Glutamatergic neuron (in vitro differentiated cells): Measurements from ENCODE around the gene OTUD7B. TPM values are rescaled to one million over a fixed set of nuclear protein-coding genes. Genes with fewer than 3 reads are reported as not detected.

Experiments used
- DNase-seq: peaks from one replicate; pipeline ENCODE4 v3.0.0; 2022
- H3K27ac Mint-ChIP-seq: one replicate; pipeline ENCODE4 v1.8.0; 2020; ENCODE audit warnings: mild to moderate bottlenecking, mixed read lengths, inconsistent platforms; ENCODE audit not compliant: unreplicated experiment
- H3K27me3 Mint-ChIP-seq: one replicate; pipeline ENCODE4 v1.8.0; 2020; ENCODE audit warnings: mild to moderate bottlenecking, moderate library complexity, mixed read lengths, inconsistent platforms; ENCODE audit not compliant: unreplicated experiment
- H3K36me3 Mint-ChIP-seq: one replicate; pipeline ENCODE4 v1.8.0; 2020; ENCODE audit warnings: mild to moderate bottlenecking, mixed read lengths, inconsistent platforms; ENCODE audit not compliant: unreplicated experiment
- H3K4me1 Mint-ChIP-seq: one replicate; pipeline ENCODE4 v1.8.0; 2020; ENCODE audit warnings: mild to moderate bottlenecking, low read depth, mixed read lengths, inconsistent platforms; ENCODE audit not compliant: unreplicated experiment
- H3K4me3 Mint-ChIP-seq: one replicate; pipeline ENCODE4 v1.8.0; 2020; ENCODE audit warnings: mild to moderate bottlenecking, mixed read lengths, inconsistent platforms; ENCODE audit not compliant: unreplicated experiment
- H3K9me3 Mint-ChIP-seq: one replicate; pipeline ENCODE4 v1.8.0; 2020; ENCODE audit warnings: mild to moderate bottlenecking, moderate library complexity, mixed read lengths, inconsistent platforms; ENCODE audit not compliant: unreplicated experiment
- total RNA-seq: library from RNA; stranded (reverse); fragmentation: NEBNext Ultra II Directional; extraction: Animal tissue kit (Norgen Biotek cat#: 25700); gene quantifications from one replicate; pipeline ENCODE4 v1.2.1, GENCODE V29; 2021; ENCODE audit not compliant: unreplicated experiment
- TF ChIP-seq, protein P1 (sequence below): fragments of 200-600 bp; sonication (generic); IDR thresholded peaks from one replicate; pipeline ENCODE4 v1.5.0; 2021; ENCODE audit not compliant: partially characterized antibody, unreplicated experiment

Gene OTUD7B
- total RNA-seq, 1 donor from 2014 or later = 15.4 TPM

DNA sequence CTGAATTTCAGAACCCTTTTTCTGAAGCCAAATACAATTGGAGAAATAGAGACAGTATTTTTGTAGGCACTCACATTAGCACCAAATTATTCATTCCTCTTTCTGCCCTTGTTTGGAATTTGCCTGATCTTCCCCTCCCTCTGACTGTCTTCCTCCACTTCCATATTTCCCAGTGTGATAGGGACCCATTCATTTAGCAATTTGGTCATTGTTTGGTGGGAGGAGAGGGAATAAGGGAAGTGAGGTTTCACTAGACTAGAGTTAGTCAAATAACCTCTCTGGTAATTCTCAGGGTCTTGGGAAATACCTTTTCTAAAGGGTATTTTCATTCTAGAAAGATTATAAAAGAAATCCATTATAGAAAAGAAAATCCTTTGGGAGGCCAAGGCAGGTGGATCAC, 42.9 kb downstream of the OTUD7B start:
- no peaks in the 10 kb centered on the region for H3K36me3 Mint-ChIP-seq
- H3K27ac Mint-ChIP-seq = no peak overlapping the region

DNA sequence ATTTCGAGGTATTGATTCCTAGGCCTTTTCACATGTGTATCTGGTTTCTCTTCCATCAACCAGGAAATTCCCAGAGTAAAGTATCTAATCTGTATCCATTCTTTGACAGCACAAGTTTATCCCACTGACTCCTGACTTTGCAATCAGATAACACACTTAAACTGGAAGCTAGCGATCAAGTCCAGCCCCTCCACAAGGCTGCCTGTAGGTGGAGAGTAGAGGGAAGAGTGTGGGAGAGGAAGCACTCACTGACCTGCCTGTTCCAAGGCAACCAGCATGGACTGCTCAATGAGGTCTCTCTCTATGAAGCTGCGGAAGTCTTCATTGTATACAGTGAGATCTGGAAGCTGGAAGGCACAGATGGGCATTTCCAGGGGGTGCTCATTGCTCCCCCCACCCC, 43.5 kb downstream of the OTUD7B start:
- TF ChIP-seq, protein P1, sequence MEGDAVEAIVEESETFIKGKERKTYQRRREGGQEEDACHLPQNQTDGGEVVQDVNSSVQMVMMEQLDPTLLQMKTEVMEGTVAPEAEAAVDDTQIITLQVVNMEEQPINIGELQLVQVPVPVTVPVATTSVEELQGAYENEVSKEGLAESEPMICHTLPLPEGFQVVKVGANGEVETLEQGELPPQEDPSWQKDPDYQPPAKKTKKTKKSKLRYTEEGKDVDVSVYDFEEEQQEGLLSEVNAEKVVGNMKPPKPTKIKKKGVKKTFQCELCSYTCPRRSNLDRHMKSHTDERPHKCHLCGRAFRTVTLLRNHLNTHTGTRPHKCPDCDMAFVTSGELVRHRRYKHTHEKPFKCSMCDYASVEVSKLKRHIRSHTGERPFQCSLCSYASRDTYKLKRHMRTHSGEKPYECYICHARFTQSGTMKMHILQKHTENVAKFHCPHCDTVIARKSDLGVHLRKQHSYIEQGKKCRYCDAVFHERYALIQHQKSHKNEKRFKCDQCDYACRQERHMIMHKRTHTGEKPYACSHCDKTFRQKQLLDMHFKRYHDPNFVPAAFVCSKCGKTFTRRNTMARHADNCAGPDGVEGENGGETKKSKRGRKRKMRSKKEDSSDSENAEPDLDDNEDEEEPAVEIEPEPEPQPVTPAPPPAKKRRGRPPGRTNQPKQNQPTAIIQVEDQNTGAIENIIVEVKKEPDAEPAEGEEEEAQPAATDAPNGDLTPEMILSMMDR = no peak
- H3K4me1 Mint-ChIP-seq = peaks cover 7% of the 10 kb centered on the region
- DNase-seq = no peak
- no peak overlapping the region for H3K27ac Mint-ChIP-seq
- H3K9me3 Mint-ChIP-seq = no peaks in the 10 kb centered on the region
- H3K4me3 Mint-ChIP-seq = no peak overlapping the region
- no peaks in the 10 kb centered on the region for H3K27me3 Mint-ChIP-seq
- H3K36me3 Mint-ChIP-seq = no peaks in the 10 kb centered on the region

More for the DNA sequence above, 42.9 kb downstream of the OTUD7B start:
- no peak overlapping the region for H3K4me3 Mint-ChIP-seq
- TF ChIP-seq, protein P1 = no peak
- H3K9me3 Mint-ChIP-seq = no peaks in the 10 kb centered on the region
- DNase-seq = no peak
- peaks cover 7% of the 10 kb centered on the region for H3K4me1 Mint-ChIP-seq
- no peaks in the 10 kb centered on the region for H3K27me3 Mint-ChIP-seq

DNA sequence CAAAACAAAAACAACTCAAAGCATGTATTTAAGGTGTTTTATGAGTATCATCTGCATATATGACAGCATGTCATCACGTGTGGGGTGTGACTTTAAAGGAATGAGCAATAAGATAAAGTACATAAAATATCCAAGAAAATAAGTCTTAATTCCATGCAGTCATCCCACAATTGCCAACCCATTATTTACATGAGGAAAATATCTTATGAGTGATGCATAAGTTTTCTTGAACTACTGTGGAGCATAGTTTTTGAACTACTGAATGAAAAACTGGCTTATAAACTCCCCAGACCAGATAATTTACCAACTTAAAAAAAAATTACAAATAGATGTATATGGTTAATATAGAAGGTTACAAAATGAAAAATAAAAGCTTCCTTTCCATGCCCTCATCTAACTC, 44.1 kb downstream of the OTUD7B start:
- H3K36me3 Mint-ChIP-seq = no peaks in the 10 kb centered on the region
- no peak overlapping the region for H3K27ac Mint-ChIP-seq
- TF ChIP-seq, protein P1 = no peak
- DNase-seq = no peak
- H3K9me3 Mint-ChIP-seq = no peaks in the 10 kb centered on the region
- H3K4me1 Mint-ChIP-seq = peaks cover 7% of the 10 kb centered on the region
- no peak overlapping the region for H3K4me3 Mint-ChIP-seq
- H3K27me3 Mint-ChIP-seq = no peaks in the 10 kb centered on the region

DNA sequence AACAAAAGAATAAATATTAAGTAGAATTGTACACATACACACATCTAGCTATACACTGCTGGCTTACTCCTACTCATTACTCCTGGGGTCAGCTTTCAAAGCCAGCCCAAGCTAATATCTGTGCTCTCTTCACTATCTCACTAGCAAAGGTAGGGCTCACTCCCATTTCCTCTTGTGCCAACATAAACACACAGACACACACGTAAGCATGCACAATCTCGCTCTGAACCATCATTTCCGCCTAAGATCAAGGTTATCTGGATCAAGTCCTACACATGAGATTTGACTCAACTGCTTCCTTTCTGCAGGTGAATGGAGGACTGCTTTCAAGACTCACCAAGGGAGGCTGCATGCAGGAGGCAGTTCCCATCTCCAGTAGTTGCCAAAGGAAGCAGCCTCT, 45.1 kb downstream of the OTUD7B start:
- Mint-ChIP-seq H3K4me1 (peaks cover 7% of the 10 kb centered on the region), H3K9me3 (no peaks in the 10 kb centered on the region), H3K27ac (no peak overlapping the region), H3K27me3 (no peaks in the 10 kb centered on the region), H3K36me3 (no peaks in the 10 kb centered on the region), H3K4me3 (no peak overlapping the region)
- TF ChIP-seq, protein P1 = no peak
- DNase-seq = no peak

GRCh38 chr1:149963358-149963757, 47.2 kb downstream of the OTUD7B start:
- H3K27me3 Mint-ChIP-seq = no peaks in the 10 kb centered on the region
- H3K36me3 Mint-ChIP-seq = peaks cover 10% of the 10 kb centered on the region
- H3K9me3 Mint-ChIP-seq = peaks cover 4% of the 10 kb centered on the region
- no peak for DNase-seq
- no peak overlapping the region for H3K27ac Mint-ChIP-seq
- H3K4me1 Mint-ChIP-seq = peaks cover 7% of the 10 kb centered on the region
- no peak overlapping the region for H3K4me3 Mint-ChIP-seq
- TF ChIP-seq, protein P1 = no peak
